Brain microvascular endothelial cell (primary cell): ENCODE results near the gene SDF4.

Experiments
- DNase-seq: peaks from one replicate; pipeline ENCODE4 v3.0.0-alpha.2; 2020
- H3K27ac ChIP-seq: fragments of 250-450 bp; sonication (Bioruptor Pico); 2 replicates; pipeline ENCODE4 v1.5.1; 2020; ENCODE audit warnings: mild to moderate bottlenecking, moderate library complexity
- H3K27me3 ChIP-seq: fragments of 250-450 bp; sonication (Bioruptor Pico); replicated peaks from 2 replicates; pipeline ENCODE4 v1.5.1; 2020; ENCODE audit warnings: mild to moderate bottlenecking
- H3K36me3 ChIP-seq: fragments of 250-450 bp; sonication (Bioruptor Pico); replicated peaks from 2 replicates; pipeline ENCODE4 v1.5.1; 2020; ENCODE audit warnings: mild to moderate bottlenecking
- H3K4me3 ChIP-seq: 2 replicates; pipeline ENCODE4 v1.5.1; 2011; ENCODE audit warnings: low read depth, mild to moderate bottlenecking, control low read depth, low read length, moderate library complexity
- in situ Hi-C: cut with HindIII; loops from 2 replicates; pipeline ENCODE4 v1.10.0; 2017; ENCODE audit warnings: low sequenced_read_pairs, low pct_ligation_motif_present
- TF ChIP-seq, protein P1 (sequence below): IDR thresholded peaks from 2 replicates; pipeline ENCODE4 v1.5.1; 2011; ENCODE audit warnings: low read depth, mild to moderate bottlenecking, moderate library complexity, low read length, control low read depth, inconsistent platforms; ENCODE audit errors: missing control alignments

SDF4 gene

DNA sequence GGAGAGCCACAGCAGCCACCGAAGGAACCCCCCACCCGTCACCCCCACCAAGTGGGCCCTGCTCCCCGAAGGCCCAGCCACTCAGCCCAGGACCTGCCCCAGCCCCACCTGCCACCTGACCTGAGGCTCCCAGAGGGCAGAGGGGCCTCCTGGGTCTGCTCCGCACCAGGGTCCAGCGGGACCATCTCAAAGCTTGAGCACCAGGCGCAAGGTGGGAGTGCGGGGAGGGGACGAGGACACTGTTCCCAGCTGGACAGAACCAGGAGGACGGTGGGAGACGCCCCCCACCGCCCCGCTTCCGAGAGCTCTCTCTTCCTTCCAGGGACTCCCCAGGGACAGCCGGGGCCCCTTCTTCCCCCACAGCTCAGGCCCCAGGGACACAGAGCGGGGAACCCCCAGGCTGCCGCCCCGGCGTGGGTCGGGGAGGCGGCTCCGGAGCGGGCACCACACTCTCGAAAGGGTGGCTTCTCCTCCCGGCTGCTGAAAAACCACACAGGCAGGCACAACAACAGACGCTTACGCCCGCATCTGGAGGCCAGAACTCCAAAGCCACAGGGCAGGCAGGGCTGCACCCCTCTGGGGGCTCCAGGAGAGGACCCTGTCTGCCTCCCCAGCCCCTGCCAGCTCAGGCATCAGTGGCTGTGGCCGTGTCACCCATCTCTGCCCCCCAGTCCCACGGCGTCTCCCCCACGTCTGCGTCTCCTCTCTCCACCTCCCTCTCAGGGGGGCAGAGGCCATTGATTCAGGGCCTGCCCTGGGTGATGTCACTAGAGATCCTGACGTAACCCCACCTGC lies 60.1 kb downstream of the SDF4 start:
- in situ Hi-C loops = no loop called here
- H3K4me3 ChIP-seq = no peak overlapping the region
- H3K27ac ChIP-seq = no peak overlapping the region
- no peaks in the 10 kb centered on the region for H3K36me3 ChIP-seq
- peaks cover 45% of the 10 kb centered on the region for H3K27me3 ChIP-seq
- TF ChIP-seq, protein P1, sequence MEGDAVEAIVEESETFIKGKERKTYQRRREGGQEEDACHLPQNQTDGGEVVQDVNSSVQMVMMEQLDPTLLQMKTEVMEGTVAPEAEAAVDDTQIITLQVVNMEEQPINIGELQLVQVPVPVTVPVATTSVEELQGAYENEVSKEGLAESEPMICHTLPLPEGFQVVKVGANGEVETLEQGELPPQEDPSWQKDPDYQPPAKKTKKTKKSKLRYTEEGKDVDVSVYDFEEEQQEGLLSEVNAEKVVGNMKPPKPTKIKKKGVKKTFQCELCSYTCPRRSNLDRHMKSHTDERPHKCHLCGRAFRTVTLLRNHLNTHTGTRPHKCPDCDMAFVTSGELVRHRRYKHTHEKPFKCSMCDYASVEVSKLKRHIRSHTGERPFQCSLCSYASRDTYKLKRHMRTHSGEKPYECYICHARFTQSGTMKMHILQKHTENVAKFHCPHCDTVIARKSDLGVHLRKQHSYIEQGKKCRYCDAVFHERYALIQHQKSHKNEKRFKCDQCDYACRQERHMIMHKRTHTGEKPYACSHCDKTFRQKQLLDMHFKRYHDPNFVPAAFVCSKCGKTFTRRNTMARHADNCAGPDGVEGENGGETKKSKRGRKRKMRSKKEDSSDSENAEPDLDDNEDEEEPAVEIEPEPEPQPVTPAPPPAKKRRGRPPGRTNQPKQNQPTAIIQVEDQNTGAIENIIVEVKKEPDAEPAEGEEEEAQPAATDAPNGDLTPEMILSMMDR = no peak
- no peak for DNase-seq

DNA sequence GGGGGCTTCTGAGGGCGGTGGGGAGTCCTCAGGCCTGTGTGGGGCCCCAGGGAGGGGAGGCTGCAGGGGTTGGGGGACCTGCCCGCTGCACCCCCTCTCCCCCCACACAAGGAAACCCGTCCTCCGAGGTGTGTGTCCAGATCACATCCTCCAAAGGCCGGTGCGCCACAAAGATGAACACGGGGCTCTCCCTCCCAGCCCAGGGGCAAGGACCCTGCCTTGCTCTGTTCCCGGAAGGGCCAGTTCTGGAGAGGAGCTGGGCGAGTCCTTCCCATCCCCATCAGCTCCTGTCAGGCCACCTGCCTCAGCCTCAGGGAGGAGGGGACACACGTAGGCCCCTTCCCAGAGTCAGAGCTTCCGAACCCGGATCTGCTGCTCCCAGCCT lies 60.6 kb downstream of the SDF4 start:
- in situ Hi-C loops = no loop called here
- Histone ChIP-seq H3K4me3 (no peak overlapping the region), H3K36me3 (no peaks in the 10 kb centered on the region), H3K27ac (no peak overlapping the region), H3K27me3 (peaks cover 40% of the 10 kb centered on the region)
- no peak for DNase-seq
- TF ChIP-seq, protein P1 = no peak

DNA sequence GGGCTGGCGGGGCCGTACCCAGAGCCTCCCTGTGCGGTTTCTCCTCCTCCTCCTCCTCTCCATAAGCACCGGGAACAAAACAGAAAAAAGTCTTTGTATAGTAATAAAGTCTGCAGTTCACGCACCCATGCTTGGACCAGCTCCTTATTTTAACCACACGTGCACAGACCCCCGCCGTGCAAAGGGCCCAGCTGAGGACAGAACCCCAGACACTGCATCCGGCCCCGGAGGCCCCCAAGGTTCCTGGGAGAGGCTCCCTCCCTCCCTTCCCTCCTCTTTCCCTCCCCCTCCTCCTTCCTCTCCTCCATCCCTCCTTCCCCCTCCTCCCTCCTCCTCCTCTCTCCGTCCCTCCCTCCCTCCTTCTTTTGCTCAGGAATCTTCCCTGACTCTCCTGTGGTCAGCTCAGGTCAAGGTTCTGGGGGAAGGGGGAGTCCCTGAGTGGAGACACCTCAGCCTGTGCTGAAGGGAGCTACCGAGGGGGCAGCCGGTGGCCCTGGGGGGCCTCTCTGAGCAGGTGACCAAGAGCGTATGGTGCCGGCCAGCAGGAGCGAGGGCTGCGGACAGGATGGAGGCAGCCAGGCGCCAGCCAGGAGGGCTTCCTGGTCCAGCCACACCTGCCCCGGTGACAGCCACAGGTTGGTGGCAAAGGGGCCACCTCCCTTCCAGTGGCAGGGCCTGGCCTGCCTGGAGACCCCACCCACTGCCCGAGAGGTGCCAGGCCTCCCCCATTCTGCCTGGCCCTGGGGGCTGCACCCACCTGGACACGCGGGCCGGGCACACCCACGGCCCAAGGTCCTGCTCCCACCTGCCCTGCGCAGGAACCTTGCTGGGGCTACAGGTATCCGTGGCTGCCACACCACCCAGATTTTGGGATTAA lies 61.3 kb downstream of the SDF4 start:
- Histone ChIP-seq H3K27ac (no peak overlapping the region), H3K4me3 (no peak overlapping the region), H3K36me3 (no peaks in the 10 kb centered on the region), H3K27me3 (peaks cover 44% of the 10 kb centered on the region)
- in situ Hi-C loops = no loop called here
- no peak for DNase-seq
- TF ChIP-seq, protein P1 = no peak

DNA sequence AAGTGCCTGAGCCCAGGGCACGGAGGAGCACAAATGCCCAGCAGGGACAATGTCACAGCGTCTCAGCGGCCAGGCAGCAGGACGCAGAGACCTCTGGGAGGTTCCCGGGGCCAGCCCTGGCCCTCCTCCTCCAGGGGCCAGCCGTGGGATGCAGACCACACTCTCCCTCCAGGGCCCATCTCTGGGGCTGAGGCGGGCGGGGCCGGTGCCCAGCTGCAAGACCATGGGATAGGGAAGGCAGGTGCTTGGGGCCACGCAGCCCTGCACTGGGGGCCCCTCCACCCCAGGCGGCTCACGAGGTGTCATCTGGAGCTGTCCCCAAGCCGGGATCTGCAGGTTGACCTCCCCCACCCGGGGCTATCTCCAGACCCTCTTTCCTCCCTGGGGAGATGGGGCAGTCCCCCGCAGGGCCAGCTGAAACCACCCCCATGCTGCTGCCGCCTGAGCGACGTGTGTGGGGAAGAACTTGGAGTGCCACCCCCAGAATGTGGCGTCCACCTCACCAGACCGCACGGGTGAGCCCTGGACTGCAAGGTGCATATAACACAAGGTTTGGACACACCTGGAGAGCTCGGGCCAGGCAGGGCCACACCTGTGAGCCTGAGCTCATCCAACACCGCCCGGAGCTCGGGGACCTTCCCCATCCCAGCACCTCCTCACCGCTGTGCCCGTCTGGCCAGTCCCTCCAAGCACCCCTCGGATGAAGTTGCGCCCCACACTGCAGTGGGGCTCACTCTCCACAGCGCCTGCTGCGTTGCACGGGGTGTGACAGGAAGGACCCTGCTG lies 62.2 kb downstream of the SDF4 start:
- H3K36me3 ChIP-seq = no peaks in the 10 kb centered on the region
- DNase-seq = no peak
- TF ChIP-seq, protein P1 = no peak
- in situ Hi-C loops = no loop called here
- H3K27ac ChIP-seq = no peak overlapping the region
- no peak overlapping the region for H3K4me3 ChIP-seq
- H3K27me3 ChIP-seq = peaks cover 51% of the 10 kb centered on the region

DNA sequence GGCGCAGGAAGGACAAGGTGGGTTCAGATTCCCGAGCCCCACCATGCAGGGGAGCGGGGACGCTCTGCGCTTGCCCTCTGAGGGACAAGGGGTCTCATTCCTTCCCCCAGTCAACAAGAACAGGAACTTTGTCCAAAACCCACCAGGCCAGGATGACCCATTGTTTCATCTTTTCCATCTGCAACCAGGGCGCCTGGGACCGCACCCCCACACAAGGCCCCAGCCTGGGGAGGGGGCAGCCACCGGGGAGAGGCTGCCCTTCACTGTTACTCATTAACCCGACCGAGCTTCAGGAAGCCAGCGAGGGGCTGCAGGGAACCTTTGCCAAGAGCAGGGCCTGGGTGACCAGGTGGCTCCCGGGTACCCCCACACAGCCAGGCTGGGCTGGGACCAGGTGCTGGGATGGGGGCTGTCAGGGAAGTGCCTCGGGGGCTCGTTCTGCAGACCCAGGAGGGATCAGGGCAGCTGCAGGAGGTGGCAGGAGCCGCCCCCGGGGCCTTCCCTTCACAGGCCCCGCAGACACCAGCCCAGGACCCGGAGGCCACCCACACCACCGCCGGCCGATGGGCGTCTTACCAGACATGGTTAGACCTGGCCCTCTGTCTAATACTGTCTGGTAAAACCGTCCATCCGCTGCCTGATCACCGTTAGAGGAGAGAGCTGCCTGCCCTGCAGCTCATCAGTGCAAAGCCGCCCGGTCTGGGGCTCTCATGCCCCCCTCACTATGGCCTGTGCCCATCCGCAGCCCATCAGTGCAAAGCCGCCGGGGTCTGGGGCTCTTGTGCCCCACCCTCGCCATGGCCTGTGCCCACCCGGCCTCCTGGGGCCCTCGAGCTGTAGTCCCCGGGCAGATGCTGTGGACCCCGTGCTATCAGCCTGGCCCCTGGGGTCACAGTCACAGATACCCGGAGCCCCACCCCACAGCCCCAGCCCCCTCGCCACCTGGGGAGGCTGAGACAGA lies 63.1 kb downstream of the SDF4 start:
- H3K36me3 ChIP-seq = no peaks in the 10 kb centered on the region
- H3K27me3 ChIP-seq = peaks cover 46% of the 10 kb centered on the region
- no peak overlapping the region for H3K4me3 ChIP-seq
- in situ Hi-C loops = no loop called here
- TF ChIP-seq, protein P1 = no peak
- H3K27ac ChIP-seq = no peak overlapping the region
- DNase-seq = no peak
